Measurements from ENCODE around the gene ANO1. TPM values are rescaled to one million over a fixed set of nuclear protein-coding genes. Genes with fewer than 3 reads are reported as not detected.

ANO1 gene
- total RNA-seq, 1 donor, result 0.36 TPM

- no peak for DNase-seq (ENCODE audit: low read depth)
- no peak overlapping the region for H3K4me3 ChIP-seq (ENCODE audit: low read depth, low read length)
- TF ChIP-seq CTCF (IDR thresholded peaks at IDR 0.05; ENCODE audit: insufficient read depth, low read length), result no peak
Observed at GRCh38 chr11:70167120-70167519, 89.0 kb downstream of the ANO1 start.

DNA sequence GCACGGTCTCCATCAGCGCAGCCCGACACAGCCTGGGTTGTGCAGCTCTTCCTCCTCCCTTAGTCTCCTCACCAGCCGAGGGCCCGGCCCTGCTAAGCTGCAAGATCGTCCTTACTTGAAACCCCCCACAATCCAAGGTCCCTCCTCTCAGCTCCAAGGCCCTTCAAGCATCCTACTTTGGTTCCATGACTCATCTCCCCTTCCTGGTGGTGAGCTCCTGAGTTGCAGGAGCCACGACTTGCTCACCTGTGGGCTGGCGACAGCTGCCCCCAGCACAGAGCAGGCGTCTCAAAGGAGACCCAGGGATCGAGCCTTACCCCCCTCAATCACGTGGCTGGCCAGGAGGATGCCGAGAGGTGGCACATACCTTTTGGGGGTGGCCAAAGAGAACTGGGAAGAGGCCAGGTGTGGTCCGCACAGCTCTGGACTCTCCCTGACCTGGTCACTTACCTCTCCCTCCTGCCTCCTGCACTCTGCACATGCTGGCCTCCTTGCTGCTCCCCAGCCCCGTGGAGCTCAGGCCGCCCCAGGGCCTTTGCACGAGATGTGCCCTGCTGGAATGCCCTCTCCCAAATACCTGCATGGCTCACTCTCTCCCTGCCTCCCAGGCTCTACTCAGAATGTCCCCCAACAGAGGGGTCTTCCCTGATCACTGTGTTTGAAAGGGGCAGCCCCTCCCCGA is 89.7 kb downstream of the ANO1 start:
- H3K4me3 ChIP-seq (ENCODE audit: low read depth, low read length), result no peak overlapping the region
- TF ChIP-seq CTCF (IDR thresholded peaks at IDR 0.05; ENCODE audit: insufficient read depth, low read length), result no peak
- no peak for DNase-seq (ENCODE audit: low read depth)

GRCh38 chr11:70168405-70168754 is 90.3 kb downstream of the ANO1 start:
- TF ChIP-seq CTCF (IDR thresholded peaks at IDR 0.05; ENCODE audit: insufficient read depth, low read length), result no peak
- no peak for DNase-seq (ENCODE audit: low read depth)
- H3K4me3 ChIP-seq (ENCODE audit: low read depth, low read length), result no peak overlapping the region

DNA sequence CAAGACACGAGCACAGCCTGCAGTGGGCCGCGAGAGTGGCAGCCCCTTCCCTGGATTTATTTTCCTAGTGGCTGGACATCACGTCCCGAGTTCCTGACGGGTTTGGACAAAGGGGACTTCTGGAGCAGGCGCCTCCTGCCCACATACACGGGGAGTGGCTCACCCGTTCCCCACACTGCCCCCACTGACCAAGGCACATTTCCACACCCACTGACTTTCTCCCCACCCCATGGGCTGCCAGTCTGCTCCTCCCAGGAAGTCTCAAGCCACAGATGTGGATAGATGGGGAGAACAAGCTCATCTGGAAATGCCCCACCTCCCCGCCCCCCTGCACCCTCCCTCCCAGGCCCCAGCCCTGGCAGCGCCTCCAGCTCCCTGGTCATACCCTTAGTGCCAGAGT is 91.0 kb downstream of the ANO1 start:
- H3K4me3 ChIP-seq (ENCODE audit: low read depth, low read length), result no peak overlapping the region
- no peak for DNase-seq (ENCODE audit: low read depth)
- no peak for TF ChIP-seq CTCF (IDR thresholded peaks at IDR 0.05; ENCODE audit: insufficient read depth, low read length)

GRCh38 chr11:70169632-70170031 is 91.5 kb downstream of the ANO1 start:
- no peak overlapping the region for H3K4me3 ChIP-seq (ENCODE audit: low read depth, low read length)
- no peak for TF ChIP-seq CTCF (IDR thresholded peaks at IDR 0.05; ENCODE audit: insufficient read depth, low read length)
- no peak for DNase-seq (ENCODE audit: low read depth)

DNA sequence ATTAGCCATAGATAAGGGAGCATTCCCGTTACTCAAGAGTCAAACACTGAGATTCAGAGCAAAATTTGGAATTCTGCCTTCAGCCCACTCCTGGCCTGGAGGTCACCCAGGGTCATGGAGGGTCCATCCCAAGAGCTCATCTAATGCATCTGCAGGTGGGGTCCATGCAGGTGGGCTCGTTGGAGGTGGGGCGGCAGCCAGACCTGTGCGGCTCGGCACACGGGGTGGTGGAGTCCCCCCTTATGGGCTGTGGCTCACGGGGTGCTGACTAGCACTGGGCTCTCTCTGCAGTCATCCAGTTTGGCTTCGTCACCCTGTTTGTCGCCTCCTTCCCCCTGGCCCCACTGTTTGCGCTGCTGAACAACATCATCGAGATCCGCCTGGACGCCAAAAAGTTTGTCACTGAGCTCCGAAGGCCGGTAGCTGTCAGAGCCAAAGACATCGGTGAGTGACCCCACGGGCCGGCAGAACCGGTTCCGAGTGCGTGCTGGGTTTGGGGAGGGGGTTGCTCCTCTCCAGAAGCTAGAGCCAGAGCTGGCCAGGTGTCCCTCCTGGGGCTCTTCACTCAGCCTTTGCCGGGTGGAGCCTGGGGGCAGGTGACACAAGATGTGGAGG is 92.6 kb downstream of the ANO1 start:
- DNase-seq (ENCODE audit: low read depth), result no peak
- no peak overlapping the region for H3K4me3 ChIP-seq (ENCODE audit: low read depth, low read length)
- no peak for TF ChIP-seq CTCF (IDR thresholded peaks at IDR 0.05; ENCODE audit: insufficient read depth, low read length)

DNA sequence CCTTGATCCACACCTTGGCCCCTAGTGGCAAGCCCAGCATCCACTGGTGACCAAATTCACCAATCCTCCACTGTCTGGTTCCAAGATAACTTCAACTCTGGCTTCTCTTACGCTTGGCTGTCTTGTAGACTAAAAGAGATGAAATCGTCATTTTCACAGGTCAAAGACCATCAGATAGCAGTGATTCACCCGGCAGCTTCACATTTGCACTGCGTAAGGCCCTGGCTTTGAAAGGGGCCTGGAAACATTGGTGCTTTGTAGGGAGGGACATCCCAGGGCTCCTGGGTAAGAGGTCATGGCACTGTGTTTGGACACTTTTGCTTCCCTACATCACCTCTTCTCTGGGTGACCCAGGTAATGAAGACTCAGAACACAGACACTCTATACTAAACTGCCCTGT is 94.9 kb downstream of the ANO1 start:
- no peak for TF ChIP-seq CTCF (IDR thresholded peaks at IDR 0.05; ENCODE audit: insufficient read depth, low read length)
- no peak overlapping the region for H3K4me3 ChIP-seq (ENCODE audit: low read depth, low read length)
- no peak for DNase-seq (ENCODE audit: low read depth)

All from fibroblast of the aortic adventitia (primary cell).